ENCODE results near the gene KLHL26. TPM values are rescaled to one million over a fixed set of nuclear protein-coding genes. Genes with fewer than 3 reads are reported as not detected.

KLHL26 gene
- polyA plus RNA-seq, 2 of the 4 experiments (the other 2 are of a cell fraction), result 1.1 to 2.0 TPM

DNA sequence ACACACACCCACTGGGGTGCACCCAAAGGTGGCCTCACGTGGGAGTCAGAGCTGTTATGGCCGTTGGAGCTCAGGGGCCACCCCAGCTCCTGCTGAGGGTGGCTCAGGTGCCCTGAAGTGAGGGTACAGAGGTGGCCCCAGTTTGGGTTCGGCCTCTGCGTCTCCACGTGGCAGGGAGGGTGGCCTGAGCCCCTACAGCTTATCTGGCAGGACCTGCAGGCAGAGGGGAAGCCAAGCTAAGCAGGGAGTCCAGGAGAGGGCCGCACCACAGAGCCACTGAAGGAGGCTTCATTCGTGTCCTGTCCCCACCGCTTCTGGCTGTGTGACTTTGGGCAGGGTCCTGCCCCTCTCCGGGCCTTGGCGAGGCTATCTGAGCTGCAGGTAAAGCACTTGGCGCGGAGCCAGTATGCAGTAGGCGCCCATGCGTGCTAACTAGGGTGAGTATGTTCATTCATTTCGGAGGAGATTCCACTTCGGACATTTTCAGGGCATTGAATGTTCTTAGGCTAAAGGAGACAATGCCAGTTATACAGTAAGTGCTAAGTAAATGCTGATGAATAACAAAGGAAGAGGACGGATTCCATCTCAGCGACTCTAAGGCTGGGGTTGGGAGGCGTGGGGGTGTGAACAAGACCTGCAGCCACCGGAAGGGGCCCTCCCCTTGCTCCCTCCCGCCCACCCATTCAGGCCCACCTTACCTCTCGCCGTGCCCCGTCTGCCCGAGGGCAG lies 43.3 kb upstream of the KLHL26 start:
- WGBS (ENCODE audit: missing lambda C conversion rate), result 62% methylated on average over 15 of the region's 25 CpGs
- FAIRE-seq, result no peak
- CTCF ChIA-PET, result interaction anchor here (0.6 to 5.2 kb wide), 37 partner anchors 8 to 274 kb away, joined by 3 to 46 read pairs (median 4); partner anchors contain the start of genes CRLF1, TMEM59L, UBA52 and UPF1
- peak overlapping the region; percentile 82 for H3K4me2 ChIP-seq
- H3K4me1 ChIP-seq, result peaks cover 9% of the 10 kb centered on the region; the same call in 1 of the 3 replicates
- H3K27ac ChIP-seq, result peak overlapping the region; percentile 66 to 84; a peak in 5 of 6 replicates
- H3K9me3 ChIP-seq, result no peaks in the 10 kb centered on the region
- POLR2A ChIA-PET, result interaction anchor here (0.6 kb wide), 1 partner anchor 254 kb away, joined by 3 read pairs; no protein-coding TSS in a partner anchor
- TF ChIP-seq MYC (IDR thresholded peaks at IDR 0.05; ENCODE audit: borderline replicate concordance, low read length), result no peak
- TF ChIP-seq, protein P1, sequence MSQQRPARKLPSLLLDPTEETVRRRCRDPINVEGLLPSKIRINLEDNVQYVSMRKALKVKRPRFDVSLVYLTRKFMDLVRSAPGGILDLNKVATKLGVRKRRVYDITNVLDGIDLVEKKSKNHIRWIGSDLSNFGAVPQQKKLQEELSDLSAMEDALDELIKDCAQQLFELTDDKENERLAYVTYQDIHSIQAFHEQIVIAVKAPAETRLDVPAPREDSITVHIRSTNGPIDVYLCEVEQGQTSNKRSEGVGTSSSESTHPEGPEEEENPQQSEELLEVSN (IDR thresholded peaks at IDR 0.05; ENCODE audit: borderline replicate concordance, low read depth), result no peak
- no peak for TF ChIP-seq HOXB5 (CRISPR knock-in tag; IDR thresholded peaks at IDR 0.05)
- TF ChIP-seq CBX8 (IDR thresholded peaks at IDR 0.05), result no peak
- no peak for TF ChIP-seq SREBF2 (IDR thresholded peaks at IDR 0.05)
- TF ChIP-seq NPAS2 (CRISPR knock-in tag; IDR thresholded peaks at IDR 0.05; ENCODE audit: borderline replicate concordance), result no peak
- no peak for TF ChIP-seq EHMT2 (IDR thresholded peaks at IDR 0.05; ENCODE audit: low read depth)
- no peak for ATAC-seq
- peak overlapping the region; percentile 29; the same call in 1 of the 3 replicates for H3K4me3 ChIP-seq
- DNase-seq (ENCODE audit: low read depth in 1 of 2, low spot score in 1 of 2), result no peak

DNA sequence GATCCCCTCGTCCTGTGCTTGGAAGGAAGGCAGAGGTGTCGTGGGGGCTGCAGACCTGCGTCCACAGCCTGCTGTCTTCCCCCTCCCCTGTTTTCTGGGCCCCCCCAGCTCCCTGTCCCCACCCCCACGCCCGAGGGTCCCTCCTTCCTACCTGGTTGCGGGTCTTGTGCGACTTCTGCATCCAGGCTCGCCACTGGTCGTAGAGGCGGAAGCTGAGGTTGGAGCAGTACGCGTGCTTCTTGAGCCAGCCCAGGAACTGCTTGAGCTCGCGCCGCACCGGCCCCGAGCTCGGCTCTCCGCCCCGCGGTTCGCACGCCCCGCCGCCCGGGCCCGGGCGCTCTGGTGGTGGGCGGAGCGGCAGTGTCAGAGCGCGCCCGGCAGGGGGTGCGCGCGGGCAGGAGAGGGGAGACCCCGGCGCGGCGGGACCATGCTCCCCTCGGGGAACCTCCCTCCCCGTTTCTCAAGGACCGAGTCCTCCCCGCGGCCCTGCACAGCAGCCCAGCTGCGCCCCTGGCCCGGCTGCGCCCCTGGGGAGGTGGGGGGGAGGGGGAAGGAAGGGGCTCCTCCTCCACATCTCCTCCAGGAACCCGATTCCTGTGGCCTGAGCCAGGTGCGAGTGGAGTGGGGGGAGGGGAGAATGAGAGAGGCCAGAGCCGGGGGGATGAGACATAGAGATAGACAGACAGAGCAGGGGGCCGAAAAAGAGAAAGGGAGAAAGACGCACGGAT lies 42.6 kb upstream of the KLHL26 start:
- CTCF ChIA-PET, result interaction anchor here (0.7 to 5.2 kb wide), 29 partner anchors 9 to 269 kb away, joined by 3 to 46 read pairs (median 4); partner anchors contain the start of genes CRLF1, TMEM59L and UBA52
- FAIRE-seq (no peak), ATAC-seq (peak; percentile 25 to 52; a peak in 5 of 6 replicates)
- TF ChIP-seq ZSCAN20 (CRISPR knock-in tag; IDR thresholded peaks at IDR 0.05), result no peak
- no peak for TF ChIP-seq NPAS2 (CRISPR knock-in tag; IDR thresholded peaks at IDR 0.05; ENCODE audit: borderline replicate concordance)
- TF ChIP-seq, protein P2, sequence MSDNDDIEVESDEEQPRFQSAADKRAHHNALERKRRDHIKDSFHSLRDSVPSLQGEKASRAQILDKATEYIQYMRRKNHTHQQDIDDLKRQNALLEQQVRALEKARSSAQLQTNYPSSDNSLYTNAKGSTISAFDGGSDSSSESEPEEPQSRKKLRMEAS (IDR thresholded peaks at IDR 0.05), result no peak
- TF ChIP-seq FOSB (CRISPR knock-in tag; IDR thresholded peaks at IDR 0.05), result no peak
- TF ChIP-seq FOSL2 (IDR thresholded peaks at IDR 0.05), result no peak
- no peak for TF ChIP-seq FOSL2 (CRISPR knock-in tag; IDR thresholded peaks at IDR 0.05)
- TF ChIP-seq CBX8 (IDR thresholded peaks at IDR 0.05), result no peak
- TF ChIP-seq EHF (CRISPR knock-in tag; IDR thresholded peaks at IDR 0.05), result no peak
- no peak for TF ChIP-seq ZFP36 (IDR thresholded peaks at IDR 0.05; ENCODE audit: borderline replicate concordance, partially characterized antibody)
- no peak for TF ChIP-seq MAFK (IDR thresholded peaks at IDR 0.05; ENCODE audit: partially characterized antibody)
- TF ChIP-seq RCOR1 (IDR thresholded peaks at IDR 0.05; ENCODE audit: low read depth, low read length), result no peak
- TF ChIP-seq HDAC2 (IDR thresholded peaks at IDR 0.05), result no peak
- TF ChIP-seq EHMT2 (IDR thresholded peaks at IDR 0.05; ENCODE audit: low read depth), result no peak
- TF ChIP-seq, protein P3, sequence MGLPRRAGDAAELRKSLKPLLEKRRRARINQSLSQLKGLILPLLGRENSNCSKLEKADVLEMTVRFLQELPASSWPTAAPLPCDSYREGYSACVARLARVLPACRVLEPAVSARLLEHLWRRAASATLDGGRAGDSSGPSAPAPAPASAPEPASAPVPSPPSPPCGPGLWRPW (IDR thresholded peaks at IDR 0.05), result no peak
- TF ChIP-seq, protein P4, sequence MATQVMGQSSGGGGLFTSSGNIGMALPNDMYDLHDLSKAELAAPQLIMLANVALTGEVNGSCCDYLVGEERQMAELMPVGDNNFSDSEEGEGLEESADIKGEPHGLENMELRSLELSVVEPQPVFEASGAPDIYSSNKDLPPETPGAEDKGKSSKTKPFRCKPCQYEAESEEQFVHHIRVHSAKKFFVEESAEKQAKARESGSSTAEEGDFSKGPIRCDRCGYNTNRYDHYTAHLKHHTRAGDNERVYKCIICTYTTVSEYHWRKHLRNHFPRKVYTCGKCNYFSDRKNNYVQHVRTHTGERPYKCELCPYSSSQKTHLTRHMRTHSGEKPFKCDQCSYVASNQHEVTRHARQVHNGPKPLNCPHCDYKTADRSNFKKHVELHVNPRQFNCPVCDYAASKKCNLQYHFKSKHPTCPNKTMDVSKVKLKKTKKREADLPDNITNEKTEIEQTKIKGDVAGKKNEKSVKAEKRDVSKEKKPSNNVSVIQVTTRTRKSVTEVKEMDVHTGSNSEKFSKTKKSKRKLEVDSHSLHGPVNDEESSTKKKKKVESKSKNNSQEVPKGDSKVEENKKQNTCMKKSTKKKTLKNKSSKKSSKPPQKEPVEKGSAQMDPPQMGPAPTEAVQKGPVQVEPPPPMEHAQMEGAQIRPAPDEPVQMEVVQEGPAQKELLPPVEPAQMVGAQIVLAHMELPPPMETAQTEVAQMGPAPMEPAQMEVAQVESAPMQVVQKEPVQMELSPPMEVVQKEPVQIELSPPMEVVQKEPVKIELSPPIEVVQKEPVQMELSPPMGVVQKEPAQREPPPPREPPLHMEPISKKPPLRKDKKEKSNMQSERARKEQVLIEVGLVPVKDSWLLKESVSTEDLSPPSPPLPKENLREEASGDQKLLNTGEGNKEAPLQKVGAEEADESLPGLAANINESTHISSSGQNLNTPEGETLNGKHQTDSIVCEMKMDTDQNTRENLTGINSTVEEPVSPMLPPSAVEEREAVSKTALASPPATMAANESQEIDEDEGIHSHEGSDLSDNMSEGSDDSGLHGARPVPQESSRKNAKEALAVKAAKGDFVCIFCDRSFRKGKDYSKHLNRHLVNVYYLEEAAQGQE (IDR thresholded peaks at IDR 0.05), result no peak
- no peak for TF ChIP-seq HOXB13 (CRISPR knock-in tag; IDR thresholded peaks at IDR 0.05; ENCODE audit: low read depth)
- no peak for TF ChIP-seq MAZ (IDR thresholded peaks at IDR 0.05; ENCODE audit: borderline replicate concordance, low read depth, low read length)
- TF ChIP-seq POLR2AphosphoS2 (conservative IDR thresholded peaks at IDR 0.05; ENCODE audit: low read length), result no peak
- TF ChIP-seq, protein P5, sequence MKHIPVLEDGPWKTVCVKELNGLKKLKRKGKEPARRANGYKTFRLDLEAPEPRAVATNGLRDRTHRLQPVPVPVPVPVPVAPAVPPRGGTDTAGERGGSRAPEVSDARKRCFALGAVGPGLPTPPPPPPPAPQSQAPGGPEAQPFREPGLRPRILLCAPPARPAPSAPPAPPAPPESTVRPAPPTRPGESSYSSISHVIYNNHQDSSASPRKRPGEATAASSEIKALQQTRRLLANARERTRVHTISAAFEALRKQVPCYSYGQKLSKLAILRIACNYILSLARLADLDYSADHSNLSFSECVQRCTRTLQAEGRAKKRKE (CRISPR knock-in tag; IDR thresholded peaks at IDR 0.05; ENCODE audit: low read depth), result no peak
- TF ChIP-seq, protein P6, sequence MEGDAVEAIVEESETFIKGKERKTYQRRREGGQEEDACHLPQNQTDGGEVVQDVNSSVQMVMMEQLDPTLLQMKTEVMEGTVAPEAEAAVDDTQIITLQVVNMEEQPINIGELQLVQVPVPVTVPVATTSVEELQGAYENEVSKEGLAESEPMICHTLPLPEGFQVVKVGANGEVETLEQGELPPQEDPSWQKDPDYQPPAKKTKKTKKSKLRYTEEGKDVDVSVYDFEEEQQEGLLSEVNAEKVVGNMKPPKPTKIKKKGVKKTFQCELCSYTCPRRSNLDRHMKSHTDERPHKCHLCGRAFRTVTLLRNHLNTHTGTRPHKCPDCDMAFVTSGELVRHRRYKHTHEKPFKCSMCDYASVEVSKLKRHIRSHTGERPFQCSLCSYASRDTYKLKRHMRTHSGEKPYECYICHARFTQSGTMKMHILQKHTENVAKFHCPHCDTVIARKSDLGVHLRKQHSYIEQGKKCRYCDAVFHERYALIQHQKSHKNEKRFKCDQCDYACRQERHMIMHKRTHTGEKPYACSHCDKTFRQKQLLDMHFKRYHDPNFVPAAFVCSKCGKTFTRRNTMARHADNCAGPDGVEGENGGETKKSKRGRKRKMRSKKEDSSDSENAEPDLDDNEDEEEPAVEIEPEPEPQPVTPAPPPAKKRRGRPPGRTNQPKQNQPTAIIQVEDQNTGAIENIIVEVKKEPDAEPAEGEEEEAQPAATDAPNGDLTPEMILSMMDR (IDR thresholded peaks at IDR 0.05), result peak; percentile 70
- TF ChIP-seq CBX2 (IDR thresholded peaks at IDR 0.05; ENCODE audit: borderline replicate concordance, low read depth), result no peak
- no peak for TF ChIP-seq RARB (CRISPR knock-in tag; IDR thresholded peaks at IDR 0.05)

More for the DNA sequence above, 42.6 kb upstream of the KLHL26 start:
- Histone ChIP-seq H3K4me3 (peak overlapping the region; percentile 29; the same call in 2 of the 3 replicates), H3K4me2 (peak overlapping the region; percentile 82), H3K9me3 (no peaks in the 10 kb centered on the region), H3K27ac (peak overlapping the region; percentile 66 to 84), H3K4me1 (peaks cover 9% of the 10 kb centered on the region; the same call in 1 of the 3 replicates)
- WGBS (ENCODE audit: missing lambda C conversion rate), result 24% methylated on average over 6 of the region's 54 CpGs
- DNase-seq (ENCODE audit: low read depth in 1 of 2, low spot score in 1 of 2), result peak; percentile 44 to 57
- POLR2A ChIA-PET, result no interaction called here

Measured in A549 (cell line).